Thyroid gland (tissue), 4 donors: Measurements from ENCODE around the gene ASPG.

ENCODE experiments used
- CTCF ChIP-seq, 6 experiments: fragments of 200-600 bp in 3 of 6; fragments of 450-650 bp in 3 of 6; sonication (generic) in 3 of 6; IDR thresholded peaks; one replicate each; pipeline ENCODE4 v1.5.1; 2016 to 2019; ENCODE audit warnings: antibody characterized with exemption in 6 of 6, mild to moderate bottlenecking in 2 of 6, inconsistent platforms in 1 of 6, moderate library complexity in 1 of 6
- POLR2A ChIP-seq, 2 donors: fragments of 450-650 bp; IDR thresholded peaks; one replicate each; pipeline ENCODE4 v1.6.1; 2017; ENCODE audit warnings: antibody characterized with exemption in 2 of 2, mild to moderate bottlenecking in 2 of 2, moderate library complexity in 1 of 2

- TF ChIP-seq CTCF (IDR thresholded peaks at IDR 0.05) = no peak
- no peak for TF ChIP-seq POLR2A (IDR thresholded peaks at IDR 0.05)
Observed at GRCh38 chr14:104149278-104149595, 63.7 kb downstream of the ASPG start.
